ENCODE results near the gene MESP2. TPM values are rescaled to one million over a fixed set of nuclear protein-coding genes. Genes with fewer than 3 reads are reported as not detected.

MESP2 gene
- total RNA-seq, 1 experiment from 2014 or later, result 0.28 TPM

DNA sequence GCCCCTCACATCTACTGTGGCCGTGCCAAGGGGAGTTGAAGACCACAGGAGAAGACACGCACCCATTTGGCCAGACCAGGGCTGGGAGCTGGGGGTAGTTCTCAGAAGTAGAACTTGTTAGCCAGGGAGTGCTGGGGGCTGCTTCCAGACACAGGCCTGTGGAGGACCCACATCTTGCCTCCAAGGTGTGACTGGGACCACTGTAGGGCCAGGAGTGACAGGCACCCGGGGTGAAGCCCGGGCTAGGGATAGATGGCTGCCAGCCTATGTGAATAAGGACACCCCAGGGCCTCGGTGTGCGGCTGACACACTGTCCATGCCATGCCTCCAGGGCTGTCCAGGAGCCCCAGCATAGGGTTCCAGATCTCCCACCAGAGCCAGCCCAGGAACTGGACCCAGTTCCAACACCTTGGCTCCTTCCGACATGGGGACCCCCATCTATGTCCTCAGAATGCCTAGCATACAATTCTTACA, 36.8 kb downstream of the MESP2 start:
- Histone ChIP-seq H3K18ac (ENCODE audit: insufficient read length, low read depth, low read length) (no peak overlapping the region), H2BK5ac (ENCODE audit: insufficient read length, low read length) (no peak overlapping the region), H2BK20ac (ENCODE audit: low read depth, low read length, poor library complexity, severe bottlenecking) (no peak overlapping the region), H2BK120ac (ENCODE audit: low read depth, low read length, poor library complexity, severe bottlenecking) (no peak overlapping the region), H3K27me3 (ENCODE audit: insufficient read depth, low read length) (peaks cover 14% of the 10 kb centered on the region; the same call in 1 of the 2 replicates), H2AK5ac (ENCODE audit: insufficient read length, low read length) (no peak overlapping the region), H3K79me2 (ENCODE audit: insufficient read depth, low read length) (no peaks in the 10 kb centered on the region), H2BK12ac (ENCODE audit: insufficient read length, low read depth, low read length) (no peak overlapping the region), H3K56ac (ENCODE audit: insufficient read length, low read depth, low read length) (no peak overlapping the region), H3K9me3 (ENCODE audit: control insufficient read depth, low read depth, low read length) (no peaks in the 10 kb centered on the region), H3K23ac (ENCODE audit: insufficient read length, low read depth, low read length) (no peak overlapping the region), H3K4me2 (ENCODE audit: insufficient read depth, insufficient read length, low read length) (no peak overlapping the region), H3K14ac (ENCODE audit: insufficient read depth, low read length) (no peak overlapping the region), H3K4me1 (ENCODE audit: insufficient read depth, low read length) (no peaks in the 10 kb centered on the region), H2BK15ac (ENCODE audit: low read depth, low read length) (no peak overlapping the region), H4K20me1 (ENCODE audit: control insufficient read depth, insufficient read depth, insufficient read length) (no peaks in the 10 kb centered on the region), H3K27ac (ENCODE audit: insufficient read length, low read depth, low read length) (no peak overlapping the region), H2AFZ (ENCODE audit: low read length) (no peak overlapping the region), H4K5ac (ENCODE audit: insufficient read length, low read depth, low read length) (no peak overlapping the region), H3T11ph (ENCODE audit: low read length) (no peak overlapping the region), H3K23me2 (ENCODE audit: insufficient read length, low read depth, low read length, poor library complexity, severe bottlenecking) (peaks cover 9% of the 10 kb centered on the region), H4K8ac (replicated peaks; ENCODE audit: insufficient read length, low read depth, low read length) (no peak overlapping the region), H3K79me1 (ENCODE audit: insufficient read depth, low read depth, low read length, poor library complexity, severe bottlenecking) (no peaks in the 10 kb centered on the region), H4K91ac (ENCODE audit: insufficient read length, low read depth, low read length) (no peak overlapping the region), H3K9ac (ENCODE audit: extremely low read depth, insufficient read length, low read length) (no peak overlapping the region), H3K4ac (ENCODE audit: low read depth, low read length) (no peak overlapping the region)
- Mint-ChIP-seq H3K27me3 (ENCODE audit: low read depth) (peaks cover 43% of the 10 kb centered on the region), H3K36me3 (ENCODE audit: insufficient read depth in 1 of 3, low read depth in 3 of 3) (peaks cover 0 to 11% (median 0%) of the 10 kb centered on the region in 3 experiments; a peak in 2 of 7 replicates), H3K27ac (no peak overlapping the region; a peak in 1 of 7 replicates), H3K9me3 (peaks cover 13 to 17% of the 10 kb centered on the region in 2 experiments), H3K4me3 (no peak overlapping the region), H3K4me1 (peaks cover 6 to 16% of the 10 kb centered on the region in 2 experiments; a peak in 3 of 4 replicates)
- no peak for DNase-seq
- TF ChIP-seq, protein P1, sequence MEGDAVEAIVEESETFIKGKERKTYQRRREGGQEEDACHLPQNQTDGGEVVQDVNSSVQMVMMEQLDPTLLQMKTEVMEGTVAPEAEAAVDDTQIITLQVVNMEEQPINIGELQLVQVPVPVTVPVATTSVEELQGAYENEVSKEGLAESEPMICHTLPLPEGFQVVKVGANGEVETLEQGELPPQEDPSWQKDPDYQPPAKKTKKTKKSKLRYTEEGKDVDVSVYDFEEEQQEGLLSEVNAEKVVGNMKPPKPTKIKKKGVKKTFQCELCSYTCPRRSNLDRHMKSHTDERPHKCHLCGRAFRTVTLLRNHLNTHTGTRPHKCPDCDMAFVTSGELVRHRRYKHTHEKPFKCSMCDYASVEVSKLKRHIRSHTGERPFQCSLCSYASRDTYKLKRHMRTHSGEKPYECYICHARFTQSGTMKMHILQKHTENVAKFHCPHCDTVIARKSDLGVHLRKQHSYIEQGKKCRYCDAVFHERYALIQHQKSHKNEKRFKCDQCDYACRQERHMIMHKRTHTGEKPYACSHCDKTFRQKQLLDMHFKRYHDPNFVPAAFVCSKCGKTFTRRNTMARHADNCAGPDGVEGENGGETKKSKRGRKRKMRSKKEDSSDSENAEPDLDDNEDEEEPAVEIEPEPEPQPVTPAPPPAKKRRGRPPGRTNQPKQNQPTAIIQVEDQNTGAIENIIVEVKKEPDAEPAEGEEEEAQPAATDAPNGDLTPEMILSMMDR (conservative IDR thresholded peaks at IDR 0.05), result no peak
- no CpG with 5 or more reads among the region's 7 CpGs for WGBS (ENCODE audit: extremely low coverage, insufficient read length, low lambda C conversion rate)
